HUES64 (cell line): ENCODE measurements around the gene HIC1.

Source experiments
- H3K27ac ChIP-seq: 2 replicates; pipeline ENCODE4 v1.7.0; 2013; ENCODE audit warnings: low read depth, low read length, inconsistent platforms
- H3K27me3 ChIP-seq: 2 replicates; pipeline ENCODE4 v1.6.1; 2013; ENCODE audit warnings: mild to moderate bottlenecking, low read length; ENCODE audit not compliant: insufficient read depth
- H3K36me3 ChIP-seq: 2 replicates; pipeline ENCODE4 v1.6.1; 2013; ENCODE audit warnings: mild to moderate bottlenecking, low read length; ENCODE audit not compliant: insufficient read depth
- H3K4me1 ChIP-seq: 2 replicates; pipeline ENCODE4 v1.6.1; 2013; ENCODE audit warnings: mild to moderate bottlenecking, low read length, moderate library complexity; ENCODE audit not compliant: insufficient read depth
- H3K4me3 ChIP-seq: 2 replicates; pipeline ENCODE4 v1.5.1; 2013; ENCODE audit warnings: mild to moderate bottlenecking, low read length, moderate library complexity
- H3K9ac ChIP-seq: 2 replicates; pipeline ENCODE4 v1.6.1; 2013; ENCODE audit warnings: mild to moderate bottlenecking, low read depth, low read length
- H3K9me3 ChIP-seq: 2 replicates; pipeline ENCODE4 v1.6.1; 2013; ENCODE audit warnings: low read depth, low read length; ENCODE audit not compliant: insufficient read depth
- WGBS: fragments of 150-250, 120-280 bp; methylation state at CpG from one replicate; pipeline ENCODE4 v1.1.7; 2013; ENCODE audit warnings: missing lambda C conversion rate; 5-methylcytosine and 5-hydroxymethylcytosine counted together

HIC1 gene

GRCh38 chr17:2075336-2076086, 20.6 kb downstream of the HIC1 start:
- no peaks in the 10 kb centered on the region for H3K9me3 ChIP-seq
- no peak overlapping the region for H3K9ac ChIP-seq
- H3K27me3 ChIP-seq: no peaks in the 10 kb centered on the region
- H3K4me1 ChIP-seq: peaks cover 5% of the 10 kb centered on the region; the same call in 1 of the 2 replicates
- no peak overlapping the region for H3K27ac ChIP-seq
- no peak overlapping the region for H3K4me3 ChIP-seq
- peaks cover 29% of the 10 kb centered on the region for H3K36me3 ChIP-seq
- 89% methylated on average over 12 of the region's 13 CpGs for WGBS

- H3K4me1 ChIP-seq: peaks cover 5% of the 10 kb centered on the region; the same call in 1 of the 2 replicates
- WGBS: 93% methylated on average over 17 of the region's 17 CpGs
- no peak overlapping the region for H3K4me3 ChIP-seq
- no peak overlapping the region for H3K9ac ChIP-seq
- no peaks in the 10 kb centered on the region for H3K27me3 ChIP-seq
- no peaks in the 10 kb centered on the region for H3K9me3 ChIP-seq
- peaks cover 36% of the 10 kb centered on the region for H3K36me3 ChIP-seq
- no peak overlapping the region for H3K27ac ChIP-seq
Measured at GRCh38 chr17:2076087-2076984, 21.4 kb downstream of the HIC1 start.

GRCh38 chr17:2077040-2077439, 22.1 kb downstream of the HIC1 start:
- H3K4me3 ChIP-seq: no peak overlapping the region
- H3K4me1 ChIP-seq: peaks cover 5% of the 10 kb centered on the region; the same call in 1 of the 2 replicates
- no peaks in the 10 kb centered on the region for H3K9me3 ChIP-seq
- 95% methylated on average over 8 of the region's 8 CpGs for WGBS
- no peaks in the 10 kb centered on the region for H3K27me3 ChIP-seq
- no peak overlapping the region for H3K9ac ChIP-seq
- peaks cover 37% of the 10 kb centered on the region for H3K36me3 ChIP-seq
- no peak overlapping the region for H3K27ac ChIP-seq

DNA sequence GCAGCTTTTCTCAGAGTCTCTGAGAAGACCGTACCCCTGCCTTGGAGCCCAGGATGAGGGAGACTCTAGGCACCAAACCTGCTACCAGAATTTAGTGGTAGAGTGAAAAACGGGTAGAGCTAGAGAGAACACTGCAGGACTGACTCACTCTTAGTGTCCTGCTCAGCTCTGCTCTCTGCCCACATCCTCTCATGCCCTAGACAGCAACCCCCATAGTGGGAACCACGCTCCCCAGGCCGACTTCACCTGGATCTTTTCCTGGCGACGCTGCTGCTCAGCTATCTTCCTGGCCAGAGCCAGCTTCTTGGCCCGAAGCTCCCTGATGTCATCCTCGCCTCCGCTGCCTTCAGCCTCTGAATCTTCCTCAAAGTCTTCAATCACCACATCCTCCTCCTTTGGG, 26.7 kb downstream of the HIC1 start:
- Histone ChIP-seq H3K27me3 (no peaks in the 10 kb centered on the region), H3K27ac (no peak overlapping the region), H3K9ac (no peak overlapping the region), H3K4me3 (no peak overlapping the region), H3K9me3 (no peaks in the 10 kb centered on the region), H3K4me1 (no peaks in the 10 kb centered on the region), H3K36me3 (peaks cover 28% of the 10 kb centered on the region)
- 93% methylated on average over 9 of the region's 9 CpGs for WGBS

GRCh38 chr17:2082003-2082781, 27.3 kb downstream of the HIC1 start:
- Histone ChIP-seq H3K9me3 (no peaks in the 10 kb centered on the region), H3K9ac (no peak overlapping the region), H3K27me3 (no peaks in the 10 kb centered on the region), H3K4me3 (no peak overlapping the region), H3K27ac (no peak overlapping the region), H3K4me1 (no peaks in the 10 kb centered on the region), H3K36me3 (peaks cover 23% of the 10 kb centered on the region)
- 85% methylated on average over 9 of the region's 9 CpGs for WGBS

GRCh38 chr17:2083613-2084035, 28.7 kb downstream of the HIC1 start:
- Histone ChIP-seq H3K9me3 (no peaks in the 10 kb centered on the region), H3K4me1 (peaks cover 1% of the 10 kb centered on the region; the same call in 1 of the 2 replicates), H3K27ac (no peak overlapping the region), H3K9ac (no peak overlapping the region), H3K36me3 (peaks cover 15% of the 10 kb centered on the region), H3K4me3 (no peak overlapping the region), H3K27me3 (no peaks in the 10 kb centered on the region)
- WGBS: 88% methylated on average over 7 of the region's 7 CpGs

DNA sequence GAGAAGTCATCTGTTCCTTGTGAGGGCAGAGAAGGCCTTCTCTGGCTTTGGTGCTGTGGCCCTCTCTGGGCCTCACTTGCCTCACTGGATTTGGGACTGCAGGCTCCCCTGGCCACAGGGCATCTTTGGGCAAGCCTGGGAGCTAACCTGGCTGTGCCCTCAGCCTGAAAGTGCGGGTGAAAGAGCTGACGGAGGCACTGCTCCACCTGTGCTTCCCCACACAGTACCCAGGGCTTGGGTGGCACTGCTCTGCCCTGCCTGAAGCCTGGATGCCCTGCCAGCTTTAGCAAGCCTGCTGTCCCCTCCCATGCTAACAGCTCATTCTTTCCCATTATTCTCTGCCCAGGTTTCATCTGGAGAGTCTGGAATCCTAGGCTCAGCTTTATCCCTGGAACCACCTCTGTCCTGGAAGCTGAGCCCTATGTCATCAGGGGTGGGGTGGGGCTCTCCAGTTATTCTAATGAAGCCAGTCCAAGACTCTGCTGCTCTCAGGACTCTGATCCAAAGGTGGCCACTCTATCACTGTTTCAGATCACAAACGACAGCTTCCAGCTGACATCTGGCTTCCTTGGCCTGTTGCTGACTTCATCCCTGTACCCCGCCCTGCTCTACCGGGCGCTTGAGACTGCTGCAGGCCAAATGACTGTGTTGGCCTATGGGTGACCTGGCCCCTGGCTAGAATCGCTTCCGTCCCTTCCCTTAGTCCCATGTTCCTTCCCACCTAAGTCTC, 29.3 kb downstream of the HIC1 start:
- Histone ChIP-seq H3K36me3 (peaks cover 15% of the 10 kb centered on the region), H3K4me1 (peaks cover 7% of the 10 kb centered on the region), H3K27ac (no peak overlapping the region), H3K27me3 (no peaks in the 10 kb centered on the region), H3K9me3 (no peaks in the 10 kb centered on the region), H3K9ac (no peak overlapping the region), H3K4me3 (no peak overlapping the region)
- whole genome bisulfite sequencing: 95% methylated on average over 7 of the region's 8 CpGs

GRCh38 chr17:2084766-2085647, 30.1 kb downstream of the HIC1 start:
- Histone ChIP-seq H3K4me1 (peaks cover 12% of the 10 kb centered on the region), H3K4me3 (no peak overlapping the region), H3K9ac (no peak overlapping the region), H3K9me3 (no peaks in the 10 kb centered on the region), H3K27me3 (no peaks in the 10 kb centered on the region), H3K36me3 (peaks cover 15% of the 10 kb centered on the region), H3K27ac (no peak overlapping the region)
- WGBS: 90% methylated on average over 13 of the region's 13 CpGs

GRCh38 chr17:2085648-2085949, 30.7 kb downstream of the HIC1 start:
- H3K9ac ChIP-seq: no peak overlapping the region
- WGBS: 88% methylated on average over 5 of the region's 5 CpGs
- peaks cover 12% of the 10 kb centered on the region for H3K36me3 ChIP-seq
- H3K4me3 ChIP-seq: no peak overlapping the region
- no peaks in the 10 kb centered on the region for H3K9me3 ChIP-seq
- H3K27me3 ChIP-seq: no peaks in the 10 kb centered on the region
- H3K4me1 ChIP-seq: peaks cover 18% of the 10 kb centered on the region
- no peak overlapping the region for H3K27ac ChIP-seq

- Histone ChIP-seq H3K4me3 (no peak overlapping the region), H3K4me1 (peaks cover 25% of the 10 kb centered on the region), H3K9me3 (no peaks in the 10 kb centered on the region), H3K9ac (no peak overlapping the region), H3K27me3 (no peaks in the 10 kb centered on the region), H3K27ac (no peak overlapping the region), H3K36me3 (peaks cover 6% of the 10 kb centered on the region)
- WGBS: 93% methylated on average over 3 of the region's 3 CpGs
Measured at GRCh38 chr17:2086306-2086705, 31.4 kb downstream of the HIC1 start.
